Measurements from ENCODE around the gene EMILIN1.

EMILIN1 gene

DNA sequence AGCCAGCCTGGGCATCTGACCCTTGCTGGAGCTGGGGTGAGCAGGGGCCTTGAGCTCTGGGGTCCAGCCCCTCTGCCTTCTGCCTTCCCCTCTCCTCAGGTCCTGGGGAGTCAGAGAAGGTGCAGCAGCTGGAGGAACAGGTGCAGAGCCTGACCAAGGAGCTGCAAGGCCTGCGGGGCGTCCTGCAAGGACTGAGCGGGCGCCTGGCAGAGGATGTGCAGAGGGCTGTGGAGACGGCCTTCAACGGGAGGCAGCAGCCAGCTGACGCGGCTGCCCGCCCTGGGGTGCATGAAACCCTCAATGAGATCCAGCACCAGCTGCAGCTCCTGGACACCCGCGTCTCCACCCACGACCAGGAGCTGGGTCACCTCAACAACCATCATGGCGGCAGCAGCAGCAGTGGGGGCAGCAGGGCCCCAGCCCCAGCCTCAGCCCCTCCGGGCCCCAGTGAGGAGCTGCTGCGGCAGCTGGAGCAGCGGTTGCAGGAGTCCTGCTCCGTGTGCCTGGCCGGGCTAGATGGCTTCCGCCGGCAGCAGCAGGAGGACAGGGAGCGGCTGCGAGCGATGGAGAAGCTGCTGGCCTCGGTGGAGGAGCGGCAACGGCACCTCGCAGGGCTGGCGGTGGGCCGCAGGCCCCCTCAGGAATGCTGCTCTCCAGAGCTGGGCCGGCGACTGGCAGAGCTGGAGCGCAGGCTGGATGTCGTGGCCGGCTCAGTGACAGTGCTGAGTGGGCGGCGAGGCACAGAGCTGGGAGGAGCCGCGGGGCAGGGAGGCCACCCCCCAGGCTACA is 3.8 kb downstream of the EMILIN1 start:
- no peak for DNase-seq

GRCh38 chr2:27082773-27083409 is 4.5 kb downstream of the EMILIN1 start:
- DNase-seq = peak; percentile 54

DNA sequence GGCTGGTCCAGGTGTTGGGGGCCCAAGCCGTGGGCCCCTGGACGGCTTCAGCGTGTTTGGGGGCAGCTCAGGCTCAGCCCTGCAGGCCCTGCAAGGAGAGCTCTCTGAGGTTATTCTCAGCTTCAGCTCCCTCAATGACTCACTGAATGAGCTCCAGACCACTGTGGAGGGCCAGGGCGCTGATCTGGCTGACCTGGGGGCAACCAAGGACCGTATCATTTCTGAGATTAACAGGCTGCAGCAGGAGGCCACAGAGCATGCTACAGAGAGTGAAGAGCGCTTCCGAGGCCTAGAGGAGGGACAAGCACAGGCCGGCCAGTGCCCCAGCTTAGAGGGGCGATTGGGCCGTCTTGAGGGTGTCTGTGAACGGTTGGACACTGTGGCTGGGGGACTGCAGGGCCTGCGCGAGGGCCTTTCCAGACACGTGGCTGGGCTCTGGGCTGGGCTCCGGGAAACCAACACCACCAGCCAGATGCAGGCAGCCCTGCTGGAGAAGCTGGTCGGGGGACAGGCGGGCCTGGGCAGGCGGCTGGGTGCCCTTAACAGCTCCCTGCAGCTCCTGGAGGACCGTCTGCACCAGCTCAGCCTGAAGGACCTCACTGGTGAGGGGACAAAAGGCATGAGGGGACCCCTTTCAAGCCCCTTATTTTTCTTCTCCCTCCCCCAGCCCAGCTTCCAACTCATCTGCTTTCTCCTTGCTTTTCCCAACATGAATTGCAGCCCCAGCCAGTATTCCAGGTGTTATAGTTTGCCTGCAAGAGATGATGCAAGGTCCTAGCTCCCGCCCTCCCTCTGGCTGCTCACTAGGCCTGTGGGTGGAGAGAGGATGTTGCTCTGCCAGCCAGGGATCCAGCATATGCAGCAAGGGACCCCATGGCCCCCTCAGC is 5.2 kb downstream of the EMILIN1 start:
- DNase-seq = no peak

DNA sequence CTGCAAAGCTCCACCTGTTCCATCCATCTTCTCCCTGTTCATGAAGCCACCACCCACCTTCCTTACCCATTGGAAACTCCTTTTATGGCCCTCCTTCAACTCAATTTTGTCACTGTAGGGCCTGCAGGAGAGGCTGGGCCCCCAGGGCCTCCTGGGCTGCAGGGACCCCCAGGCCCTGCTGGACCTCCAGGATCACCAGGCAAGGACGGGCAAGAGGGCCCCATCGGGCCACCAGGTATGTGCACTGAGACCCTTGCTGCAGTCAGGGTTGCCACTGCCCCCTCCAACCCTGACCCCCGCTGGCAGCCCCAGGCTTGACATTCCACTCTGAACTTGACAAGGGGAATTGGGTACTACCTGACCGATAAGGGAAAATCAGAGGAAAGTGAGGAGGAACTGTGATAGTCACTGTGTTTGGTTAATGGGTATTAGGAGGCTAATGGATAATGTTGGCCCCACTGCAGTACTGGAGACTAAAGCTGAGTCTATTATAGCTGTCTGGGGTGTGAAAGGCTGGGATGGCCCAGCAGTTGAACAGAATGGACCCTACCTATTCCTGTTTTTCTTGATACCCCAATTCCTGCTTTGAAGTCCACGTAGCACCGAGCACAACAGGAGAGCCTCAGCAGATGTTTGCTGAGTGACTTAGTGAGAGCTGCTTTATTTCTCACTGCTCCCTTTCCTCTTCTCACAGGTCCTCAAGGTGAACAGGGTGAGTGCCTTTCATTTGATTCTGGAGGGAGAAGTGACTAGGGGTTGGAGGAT is 6.1 kb downstream of the EMILIN1 start:
- no peak for DNase-seq

- DNase-seq = no peak
Measured at GRCh38 chr2:27085062-27085672, 6.8 kb downstream of the EMILIN1 start.

GRCh38 chr2:27085673-27086089 is 7.3 kb downstream of the EMILIN1 start:
- DNase-seq = peak; percentile 70

GRCh38 chr2:27086090-27086723 is 7.8 kb downstream of the EMILIN1 start:
- DNase-seq = peak; percentile 97

- no peak for DNase-seq
Measured at GRCh38 chr2:27086724-27087593, 8.5 kb downstream of the EMILIN1 start, which contains the start of gene KHK. Gene KHK (plus strand): TSS chr2:27086772. CDS start chr2:27087260, 488 bp downstream.

GRCh38 chr2:27087823-27088410 is 9.5 kb downstream of the EMILIN1 start:
- DNase-seq = no peak

- no peak for DNase-seq
Measured at GRCh38 chr2:27088634-27089033, 10.2 kb downstream of the EMILIN1 start.

- DNase-seq = no peak
Measured at GRCh38 chr2:27089111-27089954, 10.9 kb downstream of the EMILIN1 start.

GRCh38 chr2:27091746-27092695 is 13.6 kb downstream of the EMILIN1 start:
- no peak for DNase-seq

- no peak for DNase-seq
Measured at GRCh38 chr2:27092696-27093429, 14.4 kb downstream of the EMILIN1 start.

DNA sequence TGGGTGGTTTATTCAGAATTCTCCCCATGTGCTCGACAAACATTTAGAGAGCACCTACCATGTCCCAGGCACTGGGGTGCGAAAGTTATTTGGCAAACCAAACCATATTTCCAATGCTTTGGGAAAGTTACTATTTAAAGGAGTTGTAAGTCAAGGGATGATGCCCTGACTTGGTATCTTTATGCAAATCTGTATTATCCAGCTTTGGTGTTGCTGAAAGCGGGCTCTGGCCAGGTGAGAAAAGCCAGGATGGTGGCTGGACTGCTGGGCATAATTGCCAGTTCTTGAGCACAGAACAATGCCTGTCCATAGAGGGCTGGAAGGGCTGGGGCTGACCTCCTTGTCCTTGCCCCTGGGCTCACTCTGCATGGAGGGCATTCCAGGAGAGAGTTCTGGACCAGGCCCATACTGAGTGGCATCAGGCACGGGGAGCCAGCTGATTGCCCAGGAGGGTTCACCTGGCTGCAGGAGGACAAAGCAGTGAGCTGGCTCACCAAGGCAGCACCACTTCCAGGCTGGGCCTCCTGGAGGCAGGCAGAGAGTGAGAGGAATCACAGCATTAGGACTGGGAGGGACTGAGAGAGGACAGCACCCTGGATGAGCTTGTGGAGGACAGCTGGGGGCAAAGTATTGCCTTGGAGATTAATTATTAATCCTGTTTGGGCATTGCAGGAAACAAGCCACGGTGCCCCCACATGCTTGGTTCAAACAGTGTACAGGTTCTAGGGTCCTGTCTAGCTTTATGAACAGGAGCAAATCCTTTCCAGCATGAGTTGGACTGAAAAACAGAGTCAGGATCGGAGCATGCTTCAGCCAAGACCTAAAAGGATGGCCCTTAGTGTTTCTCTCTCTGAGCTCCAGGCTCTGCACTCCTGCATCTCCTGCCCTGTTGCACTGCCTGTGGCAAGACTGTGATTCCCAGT is 15.3 kb downstream of the EMILIN1 start:
- no peak for DNase-seq

- DNase-seq = no peak
Measured at GRCh38 chr2:27094353-27094984, 16.1 kb downstream of the EMILIN1 start.

- DNase-seq = no peak
Measured at GRCh38 chr2:27095427-27095744, 17.0 kb downstream of the EMILIN1 start.

All from right hindlimb (tissue), 1 donor.